Neutrophil (primary cell): ENCODE measurements around the gene EFNB1.

ENCODE experiments used
- H3K27ac ChIP-seq: fragments of 200-600 bp; sonication (generic); 2 replicates; pipeline ENCODE4 v1.5.1; 2016; ENCODE audit warnings: mild to moderate bottlenecking, moderate library complexity
- H3K27me3 ChIP-seq: fragments of 200-600 bp; sonication (generic); 2 replicates; pipeline ENCODE4 v1.6.0; 2016; ENCODE audit warnings: mild to moderate bottlenecking
- H3K36me3 ChIP-seq: fragments of 200-600 bp; sonication (generic); 2 replicates; pipeline ENCODE4 v1.5.1; 2017
- H3K4me1 ChIP-seq, 2 experiments: fragments of 200-600 bp in 1 of 2; sonication (generic) in 1 of 2; 1 replicate in 1 of 2; 2 replicates in 1 of 2; pipeline versions ENCODE4 v1.5.1 to v1.6.1; 2013 to 2016; ENCODE audit warnings: low read depth in 1 of 2, low read length in 1 of 2, mild to moderate bottlenecking in 1 of 2, moderate library complexity in 1 of 2; ENCODE audit not compliant: control insufficient read depth in 1 of 2, insufficient read depth in 1 of 2
- H3K4me3 ChIP-seq, 2 experiments: fragments of 200-600 bp in 1 of 2; sonication (generic) in 1 of 2; 1 replicate in 1 of 2; 2 replicates in 1 of 2; pipeline ENCODE4 v1.5.1; 2013 to 2016; ENCODE audit warnings: low read depth in 1 of 2, low read length in 1 of 2, mild to moderate bottlenecking in 1 of 2, moderate library complexity in 1 of 2
- H3K9me3 ChIP-seq: fragments of 200-600 bp; sonication (generic); 2 replicates; pipeline ENCODE4 v1.5.1; 2016
- TF ChIP-seq, protein P1 (sequence below): fragments of 200-600 bp; sonication (generic); IDR thresholded peaks from 2 replicates; pipeline ENCODE4 v1.5.1; 2016; ENCODE audit warnings: antibody characterized with exemption

Gene EFNB1

DNA sequence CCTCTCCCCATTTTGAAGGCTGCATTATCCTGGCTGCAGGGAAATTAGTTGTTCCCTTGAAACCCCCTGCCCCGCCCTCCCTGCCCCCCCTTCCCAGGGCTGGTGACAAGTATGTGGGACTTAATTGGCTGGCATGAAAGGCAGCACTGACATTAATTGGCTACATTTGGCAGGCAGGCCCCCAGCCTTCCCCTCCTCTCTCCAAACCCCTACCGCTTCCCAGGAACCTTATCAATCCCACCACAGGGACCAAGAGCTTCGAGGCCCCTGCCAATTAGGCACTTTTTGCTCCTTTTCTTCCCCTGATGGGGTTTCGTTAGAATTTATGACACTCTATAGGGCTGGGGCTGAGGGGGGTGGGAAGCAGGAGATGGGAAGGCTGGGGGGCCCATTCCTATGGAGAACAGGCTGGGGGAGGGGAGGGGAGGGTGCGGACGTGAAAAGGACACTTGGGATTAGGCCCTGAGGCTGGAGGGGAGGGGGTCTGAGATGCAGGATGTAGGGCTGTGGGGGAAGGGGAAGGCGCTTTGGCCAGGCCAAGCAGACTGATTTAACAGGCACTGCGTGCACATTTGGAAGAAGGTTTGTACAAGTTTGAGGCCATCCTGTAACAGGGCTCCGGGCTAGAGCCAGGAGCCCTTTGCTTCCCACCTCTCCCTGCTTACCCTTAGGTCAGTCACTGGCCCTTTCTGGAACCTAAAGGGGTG, 52.2 kb downstream of the EFNB1 start:
- Histone ChIP-seq H3K4me1 (no peaks in the 10 kb centered on the region), H3K36me3 (no peaks in the 10 kb centered on the region), H3K9me3 (no peaks in the 10 kb centered on the region), H3K27me3 (no peaks in the 10 kb centered on the region), H3K27ac (no peak overlapping the region), H3K4me3 (no peak overlapping the region)
- TF ChIP-seq, protein P1, sequence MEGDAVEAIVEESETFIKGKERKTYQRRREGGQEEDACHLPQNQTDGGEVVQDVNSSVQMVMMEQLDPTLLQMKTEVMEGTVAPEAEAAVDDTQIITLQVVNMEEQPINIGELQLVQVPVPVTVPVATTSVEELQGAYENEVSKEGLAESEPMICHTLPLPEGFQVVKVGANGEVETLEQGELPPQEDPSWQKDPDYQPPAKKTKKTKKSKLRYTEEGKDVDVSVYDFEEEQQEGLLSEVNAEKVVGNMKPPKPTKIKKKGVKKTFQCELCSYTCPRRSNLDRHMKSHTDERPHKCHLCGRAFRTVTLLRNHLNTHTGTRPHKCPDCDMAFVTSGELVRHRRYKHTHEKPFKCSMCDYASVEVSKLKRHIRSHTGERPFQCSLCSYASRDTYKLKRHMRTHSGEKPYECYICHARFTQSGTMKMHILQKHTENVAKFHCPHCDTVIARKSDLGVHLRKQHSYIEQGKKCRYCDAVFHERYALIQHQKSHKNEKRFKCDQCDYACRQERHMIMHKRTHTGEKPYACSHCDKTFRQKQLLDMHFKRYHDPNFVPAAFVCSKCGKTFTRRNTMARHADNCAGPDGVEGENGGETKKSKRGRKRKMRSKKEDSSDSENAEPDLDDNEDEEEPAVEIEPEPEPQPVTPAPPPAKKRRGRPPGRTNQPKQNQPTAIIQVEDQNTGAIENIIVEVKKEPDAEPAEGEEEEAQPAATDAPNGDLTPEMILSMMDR, result no peak

DNA sequence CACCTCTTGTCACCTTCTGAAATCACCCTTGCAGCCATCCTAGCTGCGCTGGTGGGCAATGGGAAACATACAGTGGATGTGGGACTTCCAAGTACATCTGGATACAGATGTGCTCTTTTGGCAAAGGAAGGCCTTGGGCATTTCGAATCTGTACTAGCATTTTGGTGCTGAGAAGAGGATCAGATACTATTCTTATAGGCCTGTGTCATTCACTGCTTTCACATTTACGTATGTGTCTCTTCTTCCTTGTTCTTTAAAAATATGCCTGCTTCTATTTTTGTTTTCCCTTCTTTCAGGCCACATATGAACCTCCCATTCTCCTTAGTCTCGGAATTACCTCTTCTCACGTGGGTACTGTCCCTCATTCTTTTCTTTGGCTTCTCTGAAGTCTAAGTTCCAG, 53.1 kb downstream of the EFNB1 start:
- Histone ChIP-seq H3K4me1 (no peaks in the 10 kb centered on the region), H3K9me3 (no peaks in the 10 kb centered on the region), H3K36me3 (no peaks in the 10 kb centered on the region), H3K27me3 (no peaks in the 10 kb centered on the region), H3K27ac (no peak overlapping the region), H3K4me3 (no peak overlapping the region)
- TF ChIP-seq, protein P1, result no peak

DNA sequence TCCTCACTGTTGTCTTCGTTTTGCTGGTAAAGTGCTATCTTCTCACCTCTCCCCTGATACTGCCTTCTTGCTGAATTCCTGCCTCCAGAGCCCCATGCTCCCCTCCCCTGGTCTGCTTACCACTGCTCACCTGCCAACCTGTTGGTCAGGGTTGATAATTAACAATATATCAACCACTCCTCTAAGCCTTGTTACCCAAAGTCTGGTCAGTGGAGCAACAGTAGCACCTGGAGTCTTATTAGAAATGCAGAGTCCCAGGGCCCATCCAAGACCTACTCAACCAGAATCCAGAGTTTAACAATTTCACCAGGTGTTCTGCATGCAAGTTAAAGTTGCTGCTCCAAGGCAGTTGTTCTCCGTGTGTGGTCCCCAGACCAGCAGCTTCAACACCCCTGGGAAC, 55.0 kb downstream of the EFNB1 start:
- no peaks in the 10 kb centered on the region for H3K4me1 ChIP-seq
- no peaks in the 10 kb centered on the region for H3K36me3 ChIP-seq
- H3K27me3 ChIP-seq, result no peaks in the 10 kb centered on the region
- no peak overlapping the region for H3K27ac ChIP-seq
- no peaks in the 10 kb centered on the region for H3K9me3 ChIP-seq
- H3K4me3 ChIP-seq, result no peak overlapping the region
- TF ChIP-seq, protein P1, result no peak

DNA sequence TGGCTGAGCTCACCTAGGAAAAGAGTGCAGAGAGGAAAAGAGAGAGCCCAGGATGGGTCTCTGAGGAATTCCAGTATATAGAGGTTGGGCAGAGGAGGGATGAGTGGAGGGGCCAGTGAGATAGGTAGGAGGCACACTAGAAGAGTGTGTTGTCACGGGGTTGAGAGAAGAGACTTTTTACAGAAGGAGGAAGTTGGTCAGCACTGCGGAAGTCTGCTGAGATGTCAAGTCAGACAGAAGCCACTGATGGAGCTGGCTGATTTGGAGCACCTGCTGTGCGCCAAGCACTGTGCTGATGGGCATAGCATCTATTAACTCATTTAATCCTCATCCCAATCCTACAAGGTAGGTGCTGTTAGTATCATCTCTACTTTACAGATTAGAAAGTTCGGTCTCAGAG, 60.4 kb downstream of the EFNB1 start:
- Histone ChIP-seq H3K9me3 (no peaks in the 10 kb centered on the region), H3K36me3 (no peaks in the 10 kb centered on the region), H3K27ac (no peak overlapping the region), H3K27me3 (no peaks in the 10 kb centered on the region), H3K4me3 (no peak overlapping the region), H3K4me1 (peaks cover 3% of the 10 kb centered on the region in 2 experiments)
- TF ChIP-seq, protein P1, result no peak
